Measurements from ENCODE around the gene C17orf100.

Gene C17orf100

GRCh38 chr17:6677946-6678345 lies 26.4 kb downstream of the C17orf100 start:
- no peak for DNase-seq (ENCODE audit: low read depth)
- no peak overlapping the region for H3K4me3 ChIP-seq (ENCODE audit: low read depth, low read length)
- no peak for TF ChIP-seq CTCF (conservative IDR thresholded peaks at IDR 0.05; ENCODE audit: low read depth, low read length)

GRCh38 chr17:6679241-6679640 lies 27.7 kb downstream of the C17orf100 start:
- no peak for DNase-seq (ENCODE audit: low read depth)
- no peak for TF ChIP-seq CTCF (conservative IDR thresholded peaks at IDR 0.05; ENCODE audit: low read depth, low read length)
- H3K4me3 ChIP-seq (ENCODE audit: low read depth, low read length): no peak overlapping the region

- no peak for DNase-seq (ENCODE audit: low read depth)
- H3K4me3 ChIP-seq (ENCODE audit: low read depth, low read length): no peak overlapping the region
- TF ChIP-seq CTCF (conservative IDR thresholded peaks at IDR 0.05; ENCODE audit: low read depth, low read length): no peak
Measured at GRCh38 chr17:6681176-6681575, 29.6 kb downstream of the C17orf100 start.

- no peak overlapping the region for H3K4me3 ChIP-seq (ENCODE audit: low read depth, low read length)
- TF ChIP-seq CTCF (conservative IDR thresholded peaks at IDR 0.05; ENCODE audit: low read depth, low read length): no peak
- DNase-seq (ENCODE audit: low read depth): no peak
Measured at GRCh38 chr17:6681671-6682070, 30.1 kb downstream of the C17orf100 start.

- H3K4me3 ChIP-seq (ENCODE audit: low read depth, low read length): no peak overlapping the region
- TF ChIP-seq CTCF (conservative IDR thresholded peaks at IDR 0.05; ENCODE audit: low read depth, low read length): no peak
- no peak for DNase-seq (ENCODE audit: low read depth)
Measured at GRCh38 chr17:6682339-6682738, 30.8 kb downstream of the C17orf100 start.

- DNase-seq (ENCODE audit: low read depth): no peak
- no peak for TF ChIP-seq CTCF (conservative IDR thresholded peaks at IDR 0.05; ENCODE audit: low read depth, low read length)
- no peak overlapping the region for H3K4me3 ChIP-seq (ENCODE audit: low read depth, low read length)
Measured at GRCh38 chr17:6683081-6683684, 31.6 kb downstream of the C17orf100 start.

- no peak for TF ChIP-seq CTCF (conservative IDR thresholded peaks at IDR 0.05; ENCODE audit: low read depth, low read length)
- no peak overlapping the region for H3K4me3 ChIP-seq (ENCODE audit: low read depth, low read length)
- no peak for DNase-seq (ENCODE audit: low read depth)
Measured at GRCh38 chr17:6683730-6684459, 32.3 kb downstream of the C17orf100 start.
